GM21786 (cell line): ENCODE measurements around the gene ADRM1.

Experiments
- ATAC-seq: cut with Tn5 transposase; IDR thresholded peaks from one replicate; pipeline ENCODE4 v1.9.1; 2021; ENCODE audit not compliant: unreplicated experiment

ADRM1 gene

GRCh38 chr20:62354031-62354808 lies 51.4 kb downstream of the ADRM1 start:
- ATAC-seq, result no peak

GRCh38 chr20:62354811-62355341 lies 52.1 kb downstream of the ADRM1 start:
- no peak for ATAC-seq

DNA sequence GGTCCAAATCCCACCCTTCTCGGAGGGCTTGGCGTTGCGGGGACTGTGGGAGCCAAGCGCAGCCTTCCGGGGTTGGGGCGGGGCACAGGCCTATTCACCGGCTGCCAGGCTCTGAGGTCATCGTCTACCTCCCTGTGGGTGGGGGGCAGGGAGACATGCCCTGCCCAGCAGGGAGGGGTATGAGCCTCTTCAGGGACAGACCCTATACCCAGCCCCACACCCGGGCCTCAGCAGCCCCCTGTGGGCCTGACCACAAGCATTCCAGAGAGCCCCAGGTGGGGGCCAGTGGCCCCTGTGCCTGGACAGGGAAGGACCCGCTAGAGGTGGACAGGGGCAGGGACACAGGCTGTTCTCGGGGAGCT lies 52.7 kb downstream of the ADRM1 start:
- no peak for ATAC-seq

- no peak for ATAC-seq
These were observed 53.2 kb downstream of the ADRM1 start for GRCh38 chr20:62355878-62356588.

DNA sequence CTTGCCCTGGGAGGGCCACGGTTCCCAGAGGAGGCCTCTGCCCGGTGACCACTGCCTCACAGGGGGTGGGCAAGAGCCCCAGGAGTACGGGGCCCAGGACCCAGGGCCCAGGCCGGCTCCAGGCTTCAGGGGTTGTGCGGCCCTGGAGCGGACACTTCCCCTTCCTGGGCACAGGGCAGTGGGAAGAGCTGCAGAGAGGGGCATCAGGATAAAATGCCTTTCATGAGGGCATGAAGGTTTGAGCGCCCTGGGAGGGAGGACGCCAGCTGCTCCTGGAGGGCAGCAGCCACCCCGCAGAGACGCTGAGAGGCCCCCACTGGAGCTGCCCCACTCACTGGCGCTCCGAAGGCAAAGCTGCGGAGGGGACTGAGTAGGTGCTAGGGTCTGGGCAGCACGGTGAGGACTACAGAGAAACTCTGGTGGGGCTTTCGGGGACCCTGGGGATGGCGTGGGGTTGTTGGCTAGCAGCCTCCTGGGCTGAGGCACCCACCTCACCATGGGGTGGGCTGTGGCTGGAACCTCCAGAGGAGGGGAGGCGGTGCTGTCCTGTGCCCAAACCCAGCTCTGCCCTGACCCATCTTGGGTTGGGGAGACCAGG lies 53.9 kb downstream of the ADRM1 start:
- no peak for ATAC-seq

DNA sequence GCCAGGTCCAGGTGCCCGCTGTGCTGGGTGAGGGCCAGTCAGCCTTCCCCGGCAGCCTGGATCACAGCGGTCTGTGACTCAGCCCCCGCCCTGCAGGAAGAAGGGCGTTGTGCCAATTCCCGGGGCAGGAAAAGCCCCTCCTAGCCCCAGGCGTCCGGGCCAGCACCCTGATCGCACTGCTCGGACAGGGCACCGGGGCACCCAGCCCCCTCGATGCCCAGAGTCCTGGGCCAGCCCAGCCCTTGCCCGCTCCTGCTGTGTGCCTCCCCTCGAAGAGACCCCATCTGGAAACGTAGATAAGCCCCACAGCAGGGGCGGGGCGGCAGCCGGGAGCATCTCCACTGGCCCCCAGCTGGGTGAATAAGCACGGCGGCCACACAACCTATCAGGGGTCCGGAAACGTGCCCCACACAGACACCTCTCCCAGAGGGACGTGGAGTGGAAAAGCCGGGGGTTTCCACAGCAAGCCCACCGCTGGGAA lies 54.4 kb downstream of the ADRM1 start:
- ATAC-seq, result no peak

DNA sequence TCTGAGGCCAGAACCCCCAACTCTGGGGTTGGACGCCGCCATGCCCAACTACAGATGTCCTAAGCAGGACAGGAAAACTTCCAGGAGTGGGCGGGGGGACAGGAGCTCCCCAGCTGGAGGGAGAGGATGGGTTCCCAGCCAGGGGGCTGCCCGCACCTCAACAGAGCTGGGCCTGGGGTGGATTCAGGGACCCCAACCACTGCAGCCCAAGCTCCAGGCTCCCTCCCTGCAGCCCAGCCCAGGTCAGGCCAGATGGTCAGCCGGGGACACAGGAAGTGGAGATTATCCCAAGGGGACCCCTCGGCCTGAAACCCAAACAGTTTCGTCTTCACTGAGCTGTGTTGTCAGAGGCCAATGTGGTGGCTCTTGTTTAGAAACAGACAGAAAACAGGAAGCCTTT lies 54.9 kb downstream of the ADRM1 start:
- ATAC-seq, result no peak
